ENCODE results near the gene ZNF326. TPM values are rescaled to one million over a fixed set of nuclear protein-coding genes. Genes with fewer than 3 reads are reported as not detected.

ZNF326 gene
- total RNA-seq, 1 experiment from 2014 or later: 33.4 TPM

DNA sequence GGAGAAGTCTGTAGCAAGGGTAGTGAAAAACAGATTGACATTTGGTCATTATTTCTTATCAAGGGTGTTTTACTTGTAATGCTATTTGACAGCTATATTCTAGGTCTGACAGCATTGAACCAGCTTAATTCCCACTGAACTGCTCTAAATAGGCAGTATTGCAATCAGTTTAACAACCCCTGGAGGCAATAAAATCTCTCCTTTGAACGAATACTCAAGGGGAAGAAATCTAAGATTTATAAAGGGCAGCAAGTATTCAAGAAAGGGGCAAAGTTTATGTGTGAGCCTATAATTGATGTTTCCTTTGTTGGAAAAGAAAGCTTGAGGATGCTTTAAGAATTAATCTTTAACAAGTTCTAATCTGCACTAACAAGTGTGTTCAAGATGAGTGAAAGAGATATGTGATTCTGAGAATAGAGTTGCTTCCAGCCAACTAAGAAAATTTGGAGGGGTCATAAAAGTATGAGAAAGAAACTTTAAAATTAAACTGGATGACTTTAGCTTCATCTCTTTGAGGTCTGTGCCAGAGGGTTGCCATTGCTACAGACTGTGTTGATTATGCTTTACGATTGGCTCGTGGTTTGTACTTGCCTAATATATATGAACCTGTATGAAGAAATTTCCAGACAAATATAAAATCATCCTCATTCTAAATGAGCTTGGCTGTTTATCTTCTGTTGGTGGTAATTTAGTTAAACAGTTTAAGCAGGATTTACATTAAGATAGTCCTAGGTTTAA lies 72.5 kb downstream of the ZNF326 start:
- TF ChIP-seq, protein P1, sequence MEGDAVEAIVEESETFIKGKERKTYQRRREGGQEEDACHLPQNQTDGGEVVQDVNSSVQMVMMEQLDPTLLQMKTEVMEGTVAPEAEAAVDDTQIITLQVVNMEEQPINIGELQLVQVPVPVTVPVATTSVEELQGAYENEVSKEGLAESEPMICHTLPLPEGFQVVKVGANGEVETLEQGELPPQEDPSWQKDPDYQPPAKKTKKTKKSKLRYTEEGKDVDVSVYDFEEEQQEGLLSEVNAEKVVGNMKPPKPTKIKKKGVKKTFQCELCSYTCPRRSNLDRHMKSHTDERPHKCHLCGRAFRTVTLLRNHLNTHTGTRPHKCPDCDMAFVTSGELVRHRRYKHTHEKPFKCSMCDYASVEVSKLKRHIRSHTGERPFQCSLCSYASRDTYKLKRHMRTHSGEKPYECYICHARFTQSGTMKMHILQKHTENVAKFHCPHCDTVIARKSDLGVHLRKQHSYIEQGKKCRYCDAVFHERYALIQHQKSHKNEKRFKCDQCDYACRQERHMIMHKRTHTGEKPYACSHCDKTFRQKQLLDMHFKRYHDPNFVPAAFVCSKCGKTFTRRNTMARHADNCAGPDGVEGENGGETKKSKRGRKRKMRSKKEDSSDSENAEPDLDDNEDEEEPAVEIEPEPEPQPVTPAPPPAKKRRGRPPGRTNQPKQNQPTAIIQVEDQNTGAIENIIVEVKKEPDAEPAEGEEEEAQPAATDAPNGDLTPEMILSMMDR (IDR thresholded peaks at IDR 0.05; ENCODE audit: unreplicated experiment): no peak
- no peak overlapping the region for H3K27ac Mint-ChIP-seq (ENCODE audit: unreplicated experiment)
- intact Hi-C loops (cut with micrococcal nuclease; ENCODE audit: unreplicated experiment): loop anchor here (2.0 kb wide), 1 partner anchor 21 kb away; no protein-coding TSS in a partner anchor
- CTCF ChIA-PET: no interaction called here
- BruUV-seq (replicated peaks): no TSS peak
- DNase-seq: no peak
- no peaks in the 10 kb centered on the region for H3K36me3 Mint-ChIP-seq (ENCODE audit: insufficient read depth, unreplicated experiment)
- no peak overlapping the region for H3K4me3 Mint-ChIP-seq (ENCODE audit: low read depth, unreplicated experiment)
- H3K4me1 Mint-ChIP-seq (ENCODE audit: low read depth, unreplicated experiment): no peaks in the 10 kb centered on the region
- H3K27me3 Mint-ChIP-seq (ENCODE audit: unreplicated experiment): peaks cover 36% of the 10 kb centered on the region
- H3K9me3 Mint-ChIP-seq (ENCODE audit: low read depth, unreplicated experiment): peaks cover 4% of the 10 kb centered on the region

DNA sequence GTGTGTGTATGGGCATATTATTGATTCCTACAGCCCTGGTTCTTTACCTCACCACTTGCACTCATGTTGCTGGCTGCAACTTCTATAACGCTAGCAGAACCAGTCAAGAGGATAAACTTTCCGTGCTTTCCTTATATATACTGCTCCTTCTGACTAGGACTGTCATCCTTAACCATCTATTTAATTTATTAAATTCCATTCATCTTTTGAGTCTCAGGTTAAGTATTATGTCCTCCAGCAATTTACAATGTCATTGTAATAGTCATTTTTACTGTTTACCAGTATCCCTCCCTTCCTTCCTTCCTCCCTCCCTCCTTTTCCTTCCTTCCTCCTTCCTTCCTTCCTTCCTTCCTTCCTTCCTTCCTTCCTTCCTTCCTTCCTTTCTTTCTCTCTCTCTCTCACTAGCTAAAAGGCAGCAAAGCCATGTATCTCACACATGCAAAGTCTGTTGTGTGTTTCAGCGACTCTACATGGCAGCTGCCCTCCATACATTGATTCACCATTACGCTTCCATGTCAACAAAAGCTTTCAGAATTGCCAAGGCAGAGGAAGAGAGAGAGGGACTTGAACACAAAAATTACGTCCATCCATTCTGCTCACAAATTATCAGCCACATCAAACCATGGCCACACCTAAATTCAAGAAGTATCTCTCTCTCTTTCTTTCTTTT lies 73.8 kb downstream of the ZNF326 start:
- H3K27me3 Mint-ChIP-seq (ENCODE audit: unreplicated experiment): peaks cover 48% of the 10 kb centered on the region
- no peak for DNase-seq
- CTCF ChIA-PET: no interaction called here
- H3K36me3 Mint-ChIP-seq (ENCODE audit: insufficient read depth, unreplicated experiment): no peaks in the 10 kb centered on the region
- no TSS peak for BruUV-seq (replicated peaks)
- H3K4me3 Mint-ChIP-seq (ENCODE audit: low read depth, unreplicated experiment): no peak overlapping the region
- intact Hi-C loops (cut with micrococcal nuclease; ENCODE audit: unreplicated experiment): no loop called here
- no peaks in the 10 kb centered on the region for H3K9me3 Mint-ChIP-seq (ENCODE audit: low read depth, unreplicated experiment)
- TF ChIP-seq, protein P1 (IDR thresholded peaks at IDR 0.05; ENCODE audit: unreplicated experiment): no peak
- peaks cover under 1% of the 10 kb centered on the region for H3K4me1 Mint-ChIP-seq (ENCODE audit: low read depth, unreplicated experiment)
- H3K27ac Mint-ChIP-seq (ENCODE audit: unreplicated experiment): no peak overlapping the region

DNA sequence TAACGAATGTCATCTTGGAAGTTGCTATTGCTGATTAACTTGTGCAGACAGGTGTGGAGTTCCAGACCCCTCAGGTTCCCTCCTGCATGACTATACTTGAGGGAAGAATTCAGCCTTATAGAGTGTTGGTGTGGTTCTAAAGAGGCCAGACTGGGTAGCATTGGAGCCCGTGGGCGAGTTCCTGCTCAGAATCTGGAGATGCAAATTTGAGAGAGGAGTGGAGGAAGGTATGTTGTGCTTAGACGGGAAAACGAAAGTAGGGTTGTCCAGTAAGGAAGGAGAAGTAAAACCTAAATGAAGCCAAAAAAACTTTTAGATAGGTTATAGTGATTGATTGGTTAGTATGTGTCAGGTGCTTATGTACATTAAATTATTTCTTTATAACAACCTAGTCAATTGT lies 79.2 kb downstream of the ZNF326 start:
- H3K4me1 Mint-ChIP-seq (ENCODE audit: low read depth, unreplicated experiment): peaks cover 8% of the 10 kb centered on the region
- H3K4me3 Mint-ChIP-seq (ENCODE audit: low read depth, unreplicated experiment): no peak overlapping the region
- no TSS peak for BruUV-seq (replicated peaks)
- no peaks in the 10 kb centered on the region for H3K36me3 Mint-ChIP-seq (ENCODE audit: insufficient read depth, unreplicated experiment)
- H3K27ac Mint-ChIP-seq (ENCODE audit: unreplicated experiment): no peak overlapping the region
- H3K27me3 Mint-ChIP-seq (ENCODE audit: unreplicated experiment): peaks cover 49% of the 10 kb centered on the region
- DNase-seq: no peak
- no peaks in the 10 kb centered on the region for H3K9me3 Mint-ChIP-seq (ENCODE audit: low read depth, unreplicated experiment)
- TF ChIP-seq, protein P1 (IDR thresholded peaks at IDR 0.05; ENCODE audit: unreplicated experiment): no peak
- intact Hi-C loops (cut with micrococcal nuclease; ENCODE audit: unreplicated experiment): no loop called here
- CTCF ChIA-PET: no interaction called here

DNA sequence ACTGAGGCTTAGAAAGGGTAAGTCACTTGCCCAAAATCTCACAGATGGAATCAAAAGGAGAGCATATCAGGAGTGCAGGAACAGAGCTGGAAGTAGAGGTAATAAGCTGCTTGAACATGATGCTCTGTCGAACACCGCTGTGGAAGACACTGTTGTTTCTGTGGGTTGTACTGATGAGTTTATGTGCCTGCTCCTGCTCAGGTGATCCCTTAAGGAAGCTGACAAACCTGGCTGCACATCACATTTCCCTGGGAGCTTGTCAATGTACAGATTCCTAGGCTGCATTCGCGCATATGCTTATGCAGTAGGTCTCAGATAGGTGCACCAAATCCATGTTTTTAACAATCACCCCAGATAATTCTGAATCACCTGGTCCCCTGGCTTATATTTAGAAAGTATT lies 79.7 kb downstream of the ZNF326 start:
- CTCF ChIA-PET: no interaction called here
- TF ChIP-seq, protein P1 (IDR thresholded peaks at IDR 0.05; ENCODE audit: unreplicated experiment): no peak
- H3K9me3 Mint-ChIP-seq (ENCODE audit: low read depth, unreplicated experiment): no peaks in the 10 kb centered on the region
- no TSS peak for BruUV-seq (replicated peaks)
- H3K4me3 Mint-ChIP-seq (ENCODE audit: low read depth, unreplicated experiment): no peak overlapping the region
- H3K27me3 Mint-ChIP-seq (ENCODE audit: unreplicated experiment): peaks cover 45% of the 10 kb centered on the region
- intact Hi-C loops (cut with micrococcal nuclease; ENCODE audit: unreplicated experiment): no loop called here
- peaks cover 8% of the 10 kb centered on the region for H3K4me1 Mint-ChIP-seq (ENCODE audit: low read depth, unreplicated experiment)
- DNase-seq: no peak
- H3K36me3 Mint-ChIP-seq (ENCODE audit: insufficient read depth, unreplicated experiment): no peaks in the 10 kb centered on the region
- H3K27ac Mint-ChIP-seq (ENCODE audit: unreplicated experiment): no peak overlapping the region

Measured in Calu3 (cell line).